GM18511 (cell line): ENCODE results near the gene SYN1.

Source experiments
- ATAC-seq: cut with Tn5 transposase; IDR thresholded peaks from one replicate; pipeline ENCODE4 v1.9.1; 2021; ENCODE audit warnings: mild to moderate bottlenecking, moderate library complexity; ENCODE audit not compliant: unreplicated experiment

The SYN1 gene

GRCh38 chrX:47574547-47575301 lies 44.9 kb downstream of the SYN1 start:
- no peak for ATAC-seq

DNA sequence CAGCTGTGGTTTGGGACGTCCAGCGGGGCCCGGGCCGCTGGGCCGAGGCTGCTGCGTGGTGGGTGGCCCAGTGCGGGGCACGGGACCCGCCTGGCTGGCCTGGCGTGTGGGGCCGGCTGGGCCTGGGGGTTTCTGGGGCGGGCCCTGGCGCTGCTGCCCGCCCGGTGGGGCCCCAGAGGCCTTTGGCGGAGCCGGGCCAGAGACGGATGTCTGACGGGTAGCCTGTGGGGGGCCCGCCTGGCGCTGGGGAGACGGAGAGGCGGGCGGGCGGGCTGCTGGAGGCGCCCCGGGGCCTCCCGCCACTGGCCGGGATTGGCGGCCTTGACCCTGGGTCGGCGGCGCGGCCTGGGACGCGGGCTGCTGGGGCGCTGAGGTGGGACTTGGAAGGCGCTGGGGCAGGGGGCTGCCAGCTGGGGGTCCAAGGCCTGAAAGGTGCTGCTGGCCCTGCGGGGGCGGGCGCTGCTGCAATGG lies 45.5 kb downstream of the SYN1 start:
- ATAC-seq: no peak

DNA sequence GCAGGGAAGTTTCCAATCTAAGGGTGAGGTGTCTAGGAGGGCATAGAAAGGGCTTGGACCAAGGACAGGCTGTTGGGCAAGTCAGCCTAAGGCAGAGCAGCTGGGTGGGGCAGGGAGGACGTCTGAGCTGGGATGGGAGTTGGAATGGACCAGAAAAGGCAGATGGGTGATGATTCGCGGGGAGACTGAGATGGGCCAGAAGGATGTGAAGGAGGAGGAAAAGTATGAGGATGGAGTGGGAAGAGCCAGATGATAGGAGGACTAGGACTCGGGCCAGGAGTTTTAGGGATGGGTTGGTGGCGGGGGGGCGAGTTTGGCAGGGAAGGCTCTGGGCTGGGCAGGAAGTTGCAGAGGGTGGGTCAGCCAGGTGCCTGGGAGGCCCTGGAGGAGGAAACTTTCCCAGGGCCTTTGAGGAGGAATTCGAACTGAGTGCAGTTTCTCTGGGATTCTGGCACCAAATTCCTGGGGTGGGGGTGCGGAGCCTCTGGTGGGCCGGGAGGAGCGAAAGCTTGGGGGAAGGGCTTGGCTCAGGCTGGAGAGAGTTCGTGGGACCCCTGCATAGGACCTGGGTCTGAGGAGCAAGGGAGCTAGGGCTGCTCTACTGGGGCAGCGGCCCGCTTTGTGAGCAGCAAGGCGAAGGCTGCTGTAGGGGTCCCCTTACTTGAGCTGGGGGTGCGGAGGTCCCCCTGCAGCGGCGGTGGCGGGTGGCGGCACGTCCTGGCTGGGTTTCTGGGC lies 46.1 kb downstream of the SYN1 start:
- ATAC-seq: no peak

GRCh38 chrX:47572773-47573340 lies 46.8 kb downstream of the SYN1 start:
- ATAC-seq: no peak

- ATAC-seq: no peak
These were observed 47.8 kb downstream of the SYN1 start for GRCh38 chrX:47571896-47572295.

DNA sequence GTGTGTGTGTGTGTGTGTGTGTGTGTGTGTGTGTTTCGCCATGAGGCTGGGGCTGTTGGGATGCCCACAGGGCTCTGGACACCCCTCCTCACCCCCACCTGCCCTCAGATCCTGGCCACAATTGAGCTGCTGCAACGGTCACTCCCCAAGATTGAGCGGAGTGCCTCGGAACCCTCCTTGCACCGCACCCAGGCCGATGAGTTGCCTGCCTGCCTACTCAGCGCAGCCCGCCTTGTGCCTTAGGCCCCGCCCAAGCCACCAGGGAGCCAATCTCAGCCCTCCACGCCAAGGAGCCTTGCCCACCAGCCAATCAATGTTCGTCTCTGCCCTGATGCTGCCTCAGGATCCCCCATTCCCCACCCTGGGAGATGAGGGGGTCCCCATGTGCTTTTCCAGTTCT lies 48.4 kb downstream of the SYN1 start:
- no peak for ATAC-seq

DNA sequence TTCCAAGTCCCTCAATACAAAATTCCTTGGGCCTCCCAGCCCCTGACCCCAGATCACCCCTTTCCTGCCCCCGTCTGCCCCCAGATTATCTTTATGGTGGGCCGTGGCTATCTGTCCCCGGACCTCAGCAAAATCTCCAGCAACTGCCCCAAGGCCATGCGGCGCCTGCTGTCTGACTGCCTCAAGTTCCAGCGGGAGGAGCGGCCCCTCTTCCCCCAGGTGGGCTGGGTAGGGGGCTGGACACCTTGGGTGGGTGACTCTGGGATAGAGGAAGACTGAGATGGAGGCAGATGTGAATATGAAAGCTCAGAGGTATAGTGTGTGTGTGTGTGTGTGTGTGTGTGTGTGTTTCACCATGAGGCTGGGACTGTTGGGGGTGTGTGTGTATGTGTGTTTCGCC lies 48.9 kb downstream of the SYN1 start:
- ATAC-seq: no peak

DNA sequence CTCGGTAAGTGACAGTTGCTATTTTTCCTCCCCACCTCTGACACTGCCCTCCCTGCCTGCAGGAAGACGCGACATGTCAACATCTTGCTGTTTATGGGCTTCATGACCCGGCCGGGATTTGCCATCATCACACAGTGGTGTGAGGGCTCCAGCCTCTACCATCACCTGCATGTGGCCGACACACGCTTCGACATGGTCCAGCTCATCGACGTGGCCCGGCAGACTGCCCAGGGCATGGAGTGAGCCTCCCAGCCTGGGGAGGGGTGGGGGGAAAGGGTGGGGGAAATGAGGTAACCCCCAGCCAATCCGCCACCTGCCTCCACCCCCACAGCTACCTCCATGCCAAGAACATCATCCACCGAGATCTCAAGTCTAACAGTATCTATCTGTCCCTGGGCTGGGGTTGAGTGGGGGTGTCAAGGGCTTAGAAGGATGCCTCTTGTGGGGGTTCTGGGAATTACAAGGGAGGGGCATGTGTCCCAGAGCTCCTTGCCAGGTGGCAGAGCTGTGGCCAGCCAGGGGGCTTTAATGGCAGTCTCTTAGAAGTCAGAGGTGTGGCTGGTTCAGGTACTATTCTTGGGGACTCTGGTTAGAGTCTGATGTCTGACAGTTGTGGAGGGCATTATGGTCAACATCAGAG lies 50.9 kb downstream of the SYN1 start:
- ATAC-seq: no peak

DNA sequence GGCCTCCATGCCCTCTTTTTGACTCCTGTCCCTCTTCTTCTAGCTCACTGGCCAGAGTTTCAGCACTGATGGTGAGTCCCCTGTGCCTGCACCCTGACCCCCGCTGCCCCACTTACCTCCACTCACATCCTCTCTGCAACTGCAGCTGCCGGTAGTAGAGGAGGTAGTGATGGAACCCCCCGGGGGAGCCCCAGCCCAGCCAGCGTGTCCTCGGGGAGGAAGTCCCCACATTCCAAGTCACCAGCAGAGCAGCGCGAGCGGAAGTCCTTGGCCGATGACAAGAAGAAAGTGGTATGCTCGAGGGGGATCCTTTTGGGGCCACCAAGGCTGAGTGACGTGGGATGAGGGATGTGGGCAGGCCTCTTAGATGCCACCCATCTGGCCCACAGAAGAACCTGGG lies 52.8 kb downstream of the SYN1 start:
- no peak for ATAC-seq

DNA sequence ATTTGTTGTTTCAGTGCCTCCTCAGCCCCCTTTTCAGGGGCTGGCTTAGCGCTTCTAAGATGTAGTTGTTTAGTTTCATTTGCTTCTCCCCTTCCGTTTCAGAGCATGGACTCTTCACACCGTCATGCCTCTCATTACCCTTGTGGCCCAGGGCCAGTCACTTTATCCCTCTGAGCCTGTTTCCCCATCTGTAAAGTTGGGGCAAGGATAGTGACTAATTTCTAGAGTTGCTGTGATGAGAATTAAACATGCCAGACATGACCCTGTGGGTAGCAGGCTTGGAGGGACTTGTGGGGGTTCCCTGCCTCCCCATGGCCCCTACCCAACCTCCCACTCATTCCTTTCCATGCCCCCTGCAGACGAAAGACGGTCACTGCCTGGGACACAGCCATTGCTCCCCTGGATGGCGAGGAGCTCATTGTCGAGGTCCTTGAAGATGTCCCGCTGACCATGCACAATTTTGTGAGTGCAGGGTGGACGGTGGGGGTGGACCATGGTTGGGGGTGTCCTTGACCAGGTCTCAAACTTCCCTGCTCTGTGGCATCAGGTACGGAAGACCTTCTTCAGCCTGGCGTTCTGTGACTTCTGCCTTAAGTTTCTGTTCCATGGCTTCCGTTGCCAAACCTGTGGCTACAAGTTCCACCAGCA lies 55.1 kb downstream of the SYN1 start:
- no peak for ATAC-seq

DNA sequence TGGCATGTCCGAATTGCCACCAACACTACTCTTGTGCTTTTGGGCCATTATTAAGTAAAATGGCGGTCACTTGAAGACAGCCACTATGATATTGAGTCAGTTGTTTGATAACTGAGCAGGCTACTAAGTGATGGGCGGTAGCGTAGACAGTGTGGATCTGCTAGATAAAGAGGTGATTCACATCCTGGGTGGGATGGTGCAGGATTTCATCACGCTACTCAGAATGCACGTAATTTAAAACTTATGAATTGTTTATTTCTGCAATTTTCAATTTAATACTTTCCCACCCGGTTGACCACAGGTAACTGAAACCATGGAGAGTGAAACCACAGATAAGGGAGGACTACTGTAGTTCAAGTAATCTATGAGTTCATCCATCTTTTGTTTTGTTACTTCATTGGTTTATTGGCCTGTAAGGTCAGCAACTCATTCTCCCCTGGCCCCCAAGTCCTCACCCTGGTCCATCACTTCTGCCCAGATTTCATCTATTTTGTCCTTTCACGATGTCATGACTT lies 55.8 kb downstream of the SYN1 start:
- no peak for ATAC-seq

DNA sequence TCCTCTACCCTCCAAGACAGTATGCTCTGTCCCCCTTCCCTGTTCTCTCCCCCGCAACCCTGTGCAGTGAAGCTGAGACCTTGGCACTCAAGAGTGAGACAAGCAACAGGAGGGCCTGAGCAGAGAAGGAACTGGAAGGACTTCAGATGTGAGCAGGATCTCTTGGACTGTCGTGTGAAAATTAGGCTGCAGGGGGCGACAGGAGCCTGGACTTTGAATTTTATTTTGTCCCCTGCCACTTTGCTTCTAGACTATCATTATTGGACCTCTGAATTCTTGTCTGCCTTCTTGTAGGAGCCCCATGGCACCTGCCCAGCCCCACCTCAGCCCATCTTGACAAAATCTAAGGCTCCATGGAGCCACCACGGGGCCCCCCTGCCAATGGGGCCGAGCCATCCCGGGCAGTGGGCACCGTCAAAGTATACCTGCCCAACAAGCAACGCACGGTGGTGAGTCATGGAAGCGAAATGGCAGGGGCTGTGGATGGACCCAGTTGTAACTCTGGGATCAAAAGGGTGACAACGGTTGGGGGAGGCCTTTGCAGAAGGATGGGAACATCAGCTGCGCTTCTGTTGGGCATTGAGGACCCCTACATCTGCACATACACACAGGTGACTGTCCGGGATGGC lies 56.9 kb downstream of the SYN1 start:
- ATAC-seq: no peak

GRCh38 chrX:47561659-47562151 lies 58.0 kb downstream of the SYN1 start:
- no peak for ATAC-seq

GRCh38 chrX:47560934-47561658 lies 58.6 kb downstream of the SYN1 start, which contains the start of gene ARAF:
Gene ARAF (plus strand): TSS chrX:47561205. CDS start chrX:47562968, 1,763 bp downstream.
- ATAC-seq: peak; percentile 87

DNA sequence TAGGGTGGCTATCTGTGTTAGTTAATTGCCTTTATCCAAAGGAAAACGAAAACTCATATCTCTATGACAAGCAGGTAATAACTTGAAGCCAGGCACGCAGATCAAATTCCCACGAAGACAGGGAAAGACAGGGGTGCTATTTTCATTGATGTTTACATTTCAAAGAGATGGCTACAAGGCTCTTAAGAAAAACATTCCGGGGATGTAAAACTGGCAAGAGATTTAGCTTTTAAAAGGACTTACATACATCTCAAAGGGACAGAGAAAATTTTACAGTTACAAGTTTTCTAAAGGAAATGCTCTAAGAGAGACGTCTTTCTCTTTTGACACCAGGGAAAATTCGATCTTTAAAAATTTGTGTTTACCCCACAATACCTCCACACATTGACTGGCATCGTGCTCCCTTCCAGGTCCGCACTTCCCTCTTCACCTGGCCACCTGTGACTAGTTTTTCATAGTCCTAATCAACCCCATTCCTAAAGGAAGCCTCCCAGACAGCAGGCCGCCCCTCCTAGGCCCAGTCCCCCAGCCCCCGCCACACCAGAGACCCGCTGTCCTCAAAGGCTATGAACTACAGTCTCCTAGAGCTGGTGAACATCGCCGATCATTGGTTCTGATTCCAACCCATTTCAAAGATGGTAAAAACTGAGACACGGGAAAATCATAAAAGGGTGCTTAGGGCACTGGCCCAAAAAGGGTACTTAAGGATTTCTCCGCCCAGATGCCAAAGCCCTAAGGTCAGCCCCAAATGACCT lies 59.3 kb downstream of the SYN1 start:
- ATAC-seq: no peak

DNA sequence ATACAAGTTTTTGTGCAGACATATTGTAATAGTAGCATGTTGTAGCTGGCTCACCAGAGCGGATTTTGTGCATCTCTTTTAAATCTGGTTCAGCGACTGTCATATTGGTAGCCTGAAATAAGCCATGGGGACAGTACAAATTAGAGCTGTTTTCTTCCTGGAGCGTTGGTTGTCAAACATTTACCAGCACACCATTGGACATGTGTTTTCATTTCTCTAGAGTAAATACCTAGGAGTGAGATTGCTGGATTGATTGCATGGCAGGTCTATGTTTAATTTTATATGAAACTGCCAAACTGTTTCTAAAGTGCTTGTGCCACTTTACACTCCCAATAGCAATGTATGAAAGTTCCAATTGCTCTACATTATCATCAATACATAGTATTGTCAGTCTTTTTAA lies 61.2 kb downstream of the SYN1 start:
- no peak for ATAC-seq

DNA sequence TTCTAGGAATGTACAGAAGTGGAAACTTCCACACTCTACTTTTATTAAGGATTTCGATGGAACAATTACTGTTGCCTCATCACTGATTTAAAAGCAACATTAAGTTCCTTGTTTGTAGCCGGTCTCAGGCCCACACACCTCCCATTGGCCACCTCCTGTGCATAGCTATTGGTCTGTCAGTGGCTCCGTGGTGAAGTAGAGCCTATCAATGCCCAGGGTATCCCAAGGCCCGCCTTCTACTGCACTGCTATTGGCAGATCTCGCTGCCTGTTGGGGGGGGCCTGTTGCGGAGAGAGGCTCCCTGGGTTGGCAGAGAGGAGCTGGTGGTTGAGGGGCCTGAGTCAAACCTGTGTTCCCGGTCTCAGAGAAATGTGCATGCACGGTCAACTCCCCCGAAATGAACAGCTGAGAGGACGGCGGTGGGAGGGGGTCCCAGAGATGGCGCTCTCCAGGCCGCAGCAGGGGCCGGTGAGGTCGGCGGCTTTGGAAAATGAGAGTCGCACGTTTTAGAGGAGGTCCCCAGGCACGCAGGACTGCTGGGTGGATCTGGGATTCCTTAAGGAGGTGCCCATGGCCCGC lies 63.5 kb downstream of the SYN1 start:
- peak; percentile 87 for ATAC-seq

DNA sequence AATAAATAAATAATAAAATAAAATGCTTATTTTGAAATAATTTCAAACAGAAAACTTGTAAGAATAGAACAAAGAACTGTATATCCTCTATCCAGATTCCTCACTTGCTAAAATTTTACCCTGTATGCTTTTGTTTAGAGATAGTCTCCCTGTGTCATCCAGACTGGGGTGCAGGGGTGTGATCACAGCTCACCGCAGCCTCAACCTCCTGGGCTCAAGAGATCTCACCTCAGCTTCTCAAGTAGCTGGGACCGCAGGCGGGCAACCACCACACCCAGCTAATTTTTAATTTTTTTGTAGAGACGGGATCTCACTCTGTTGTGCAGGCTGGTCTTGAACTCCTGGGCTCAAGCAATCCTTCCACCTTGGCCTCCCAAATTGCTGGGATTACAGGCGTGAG lies 76.2 kb downstream of the SYN1 start:
- no peak for ATAC-seq
